ENCODE results near the gene RHBDF2.

The RHBDF2 gene

GRCh38 chr17:76461765-76462555, 39.3 kb downstream of the RHBDF2 start:
- no peak for DNase-seq (ENCODE audit: low read depth in 2 of 2)

GRCh38 chr17:76459674-76460073, 41.5 kb downstream of the RHBDF2 start:
- no peak for DNase-seq (ENCODE audit: low read depth in 2 of 2)

- DNase-seq (ENCODE audit: low read depth in 2 of 2) = no peak
Observed at GRCh38 chr17:76458580-76459490, 42.4 kb downstream of the RHBDF2 start.

GRCh38 chr17:76453431-76453743, 47.8 kb downstream of the RHBDF2 start:
- no peak for DNase-seq (ENCODE audit: low read depth in 2 of 2)

DNA sequence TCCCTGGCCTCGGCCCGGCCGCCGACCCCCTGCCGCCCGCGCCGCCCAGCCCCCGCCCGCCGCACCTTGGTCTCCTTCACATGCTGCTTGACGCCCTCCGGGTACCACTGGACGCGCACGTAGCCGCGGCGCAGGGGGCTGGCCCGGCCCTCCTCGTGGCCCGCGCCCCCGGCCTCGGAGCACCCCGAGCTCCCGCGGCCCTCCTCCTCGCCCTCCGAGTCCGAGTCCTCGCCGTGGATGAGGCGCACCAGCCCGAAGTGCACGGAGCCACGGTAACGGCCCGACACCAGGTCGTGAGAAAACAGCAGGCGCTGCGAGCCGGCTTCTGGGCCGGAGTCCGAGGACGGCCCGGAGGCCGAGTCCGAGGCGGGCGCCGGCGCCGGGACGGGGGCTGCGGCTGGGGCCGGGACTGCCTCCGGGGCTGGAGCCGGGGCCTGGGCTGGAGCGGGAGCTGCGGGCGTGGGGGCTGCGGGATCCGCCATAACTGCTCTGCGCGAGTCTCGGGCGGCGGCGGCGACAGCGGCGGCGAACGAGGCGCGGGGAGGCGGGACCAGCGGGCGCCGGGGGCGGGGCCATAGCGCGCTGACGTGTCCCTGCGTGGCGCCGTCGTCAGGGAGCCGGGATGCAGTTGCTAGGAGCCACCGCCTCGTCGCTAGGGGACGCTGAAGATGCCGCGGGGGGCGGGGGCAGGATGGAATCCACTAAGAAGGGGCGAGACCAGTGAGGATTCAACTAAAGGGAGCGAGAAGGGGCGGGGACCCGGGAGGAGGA, 48.4 kb downstream of the RHBDF2 start, which contains the start of gene UBE2O:
TSS of gene UBE2O (minus strand) at position 493 of the 771 bp plus-strand sequence. CDS start at position 482, 11 bp downstream.
- DNase-seq (ENCODE audit: low read depth in 2 of 2) = peak; percentile 74 to 85

- no peak for DNase-seq (ENCODE audit: low read depth in 2 of 2)
Observed at GRCh38 chr17:76452127-76452659, 49.0 kb downstream of the RHBDF2 start.

DNA sequence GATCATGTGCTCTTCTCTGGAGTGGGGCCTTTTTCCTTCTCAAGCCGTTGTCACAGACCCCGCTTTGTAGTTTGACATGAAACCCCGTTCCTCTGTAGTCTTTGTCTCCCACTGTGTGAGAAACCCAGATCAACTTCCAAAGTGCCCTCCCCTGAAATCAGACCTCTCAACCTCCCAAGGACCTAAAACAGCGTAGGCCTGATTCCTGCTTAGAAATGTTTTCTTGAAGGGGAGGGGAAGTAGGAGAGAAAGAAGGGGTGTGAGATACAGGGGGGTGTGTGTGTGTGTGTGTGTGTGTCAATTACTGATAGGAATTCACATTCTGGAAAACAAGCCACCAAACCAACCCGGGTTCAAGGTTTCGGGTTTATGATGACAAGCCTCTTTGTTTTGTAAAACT, 49.7 kb downstream of the RHBDF2 start:
- no peak for DNase-seq (ENCODE audit: low read depth in 2 of 2)

GRCh38 chr17:76449126-76449525, 52.1 kb downstream of the RHBDF2 start:
- DNase-seq (ENCODE audit: low read depth in 2 of 2) = no peak

DNA sequence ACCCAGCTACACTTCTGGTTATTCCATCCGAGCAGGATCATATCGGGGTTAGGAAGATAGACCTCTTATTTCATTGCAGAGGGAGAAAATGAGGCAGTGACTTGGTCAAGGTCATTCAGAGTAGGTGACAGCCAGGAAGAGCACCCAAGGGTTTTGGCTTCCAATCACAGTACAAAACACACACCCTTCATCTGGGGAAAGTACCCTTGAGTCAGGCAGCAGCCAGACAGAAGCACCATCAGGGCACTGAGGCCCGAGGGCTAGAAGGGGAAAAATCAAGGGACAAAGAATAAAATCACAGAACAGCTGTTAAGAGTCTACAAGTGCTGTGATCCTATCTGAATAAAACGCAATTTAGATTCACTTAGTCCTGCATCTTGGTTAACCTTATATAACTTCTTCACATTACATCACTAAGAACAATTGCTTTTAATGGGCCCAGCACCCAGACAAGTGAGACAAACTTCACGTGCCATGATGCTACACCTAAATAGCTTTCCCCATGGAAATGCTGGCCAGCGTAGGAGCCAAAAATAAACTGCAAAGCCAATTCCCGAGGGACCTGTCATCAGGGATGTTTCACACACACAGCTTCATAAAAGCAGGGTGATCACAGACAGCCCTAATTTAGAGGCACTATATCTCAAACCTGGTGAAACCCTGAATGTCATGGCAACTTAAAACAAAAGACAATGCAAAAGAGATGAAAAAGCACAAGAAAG, 53.1 kb downstream of the RHBDF2 start:
- DNase-seq (ENCODE audit: low read depth in 2 of 2) = no peak

- no peak for DNase-seq (ENCODE audit: low read depth in 2 of 2)
Observed at GRCh38 chr17:76446449-76447231, 54.6 kb downstream of the RHBDF2 start.

GRCh38 chr17:76445697-76446448, 55.4 kb downstream of the RHBDF2 start:
- DNase-seq (ENCODE audit: low read depth in 2 of 2) = no peak

GRCh38 chr17:76444518-76445311, 56.5 kb downstream of the RHBDF2 start:
- DNase-seq (ENCODE audit: low read depth in 2 of 2) = no peak

DNA sequence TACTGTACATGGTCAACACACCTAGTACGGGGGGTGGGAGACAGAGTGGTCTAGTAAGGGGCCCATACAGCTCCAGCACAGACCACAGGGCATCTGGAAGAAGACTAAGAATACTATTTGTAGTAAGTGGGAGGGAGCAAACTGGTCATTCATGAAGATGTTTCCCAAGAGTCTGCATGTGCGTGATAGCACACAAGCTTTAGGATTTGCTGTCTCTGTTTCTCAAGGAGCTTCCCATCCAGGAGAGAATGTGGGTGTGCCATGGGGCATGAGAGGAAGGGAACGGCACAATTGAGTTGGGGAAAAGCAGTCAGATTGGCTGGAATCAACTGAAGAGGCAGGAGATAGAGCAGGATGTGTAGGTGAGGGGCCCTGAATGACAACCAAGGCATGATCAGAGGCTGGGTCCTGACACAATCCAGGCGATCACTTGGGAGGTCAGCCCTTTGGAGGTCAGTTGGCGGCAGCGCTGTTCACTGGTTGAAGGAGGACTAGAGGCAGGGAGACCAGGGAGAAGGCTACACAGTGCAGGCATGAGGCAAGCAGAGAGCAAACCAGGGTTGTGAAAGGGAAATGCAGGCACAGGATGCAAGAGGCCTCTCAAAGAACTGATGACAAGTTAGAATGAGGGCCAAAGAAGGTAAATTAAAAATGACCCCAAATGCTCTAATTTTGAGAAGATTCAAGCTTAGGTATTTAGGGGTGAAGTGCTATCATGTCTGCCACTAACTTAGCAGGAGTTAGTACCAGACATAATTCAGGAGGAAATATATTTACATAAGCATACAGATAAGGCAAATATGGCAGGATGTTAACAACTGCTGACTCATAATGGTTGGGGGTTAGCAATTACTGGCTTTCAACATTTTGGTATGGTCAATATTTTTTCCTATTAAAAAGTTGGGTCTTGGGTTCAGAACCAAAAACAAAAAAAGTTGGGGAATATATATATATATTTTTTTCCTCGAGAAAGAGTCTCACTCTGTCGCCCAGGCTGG, 58.6 kb downstream of the RHBDF2 start:
- no peak for DNase-seq (ENCODE audit: low read depth in 2 of 2)

DNA sequence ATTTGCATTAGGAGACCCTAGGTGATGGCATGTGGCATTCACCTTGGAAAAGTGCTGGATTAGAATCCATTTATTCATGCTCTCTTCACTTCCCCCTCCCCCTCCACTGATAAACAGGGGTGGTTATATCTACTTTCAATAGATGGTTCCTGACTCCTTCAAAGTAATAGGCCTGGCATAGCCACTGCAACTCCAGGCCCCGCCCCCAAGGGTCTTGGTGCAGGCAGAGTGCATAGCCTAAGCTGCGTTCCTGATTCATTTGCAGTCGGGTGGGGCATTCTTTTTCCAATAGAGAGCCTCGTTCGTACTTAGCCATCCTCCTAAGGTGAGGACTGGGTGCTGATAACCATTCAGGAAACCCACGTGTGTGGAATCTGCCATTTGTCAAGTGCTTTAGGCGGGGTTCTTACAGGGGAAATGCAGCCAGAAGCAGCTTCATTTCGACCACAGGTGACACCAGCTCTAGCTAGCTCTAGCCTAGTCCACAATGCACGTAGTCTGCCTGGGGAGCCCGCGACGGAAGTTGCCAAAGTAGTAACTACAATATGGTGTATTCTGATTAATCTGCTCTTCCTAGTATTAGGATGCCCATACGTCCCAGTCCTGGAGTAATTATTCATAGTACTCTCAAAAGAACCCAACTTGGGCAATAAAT, 59.4 kb downstream of the RHBDF2 start:
- DNase-seq (ENCODE audit: low read depth in 2 of 2) = no peak

DNA sequence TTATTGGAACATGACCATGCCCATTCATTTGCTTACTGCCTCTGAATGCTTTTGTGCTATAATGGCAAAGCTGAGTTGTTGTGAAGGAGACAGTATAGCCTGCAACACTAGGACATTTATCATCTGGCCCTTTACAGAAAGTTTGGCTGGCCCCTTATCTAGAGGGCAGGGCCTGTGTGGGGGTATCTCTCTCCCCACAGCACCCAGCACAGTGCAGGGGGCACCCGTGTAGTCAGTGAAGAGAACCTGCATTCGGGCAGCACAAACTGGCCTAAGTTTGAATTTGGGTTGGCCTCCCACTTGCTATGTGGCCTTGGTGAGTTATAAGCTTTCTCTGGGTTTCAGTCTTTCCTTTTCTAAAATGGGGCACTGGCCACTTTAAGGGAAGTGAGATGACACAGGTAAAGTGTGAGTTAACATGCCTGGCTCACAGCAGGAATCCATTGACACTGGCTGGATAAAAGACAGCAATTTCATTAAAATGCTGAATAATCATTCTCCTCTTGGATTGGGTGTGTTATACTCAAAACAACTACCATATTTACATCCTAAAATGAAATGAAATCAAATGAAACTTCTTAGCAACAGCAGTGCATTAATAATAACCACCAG, 60.4 kb downstream of the RHBDF2 start:
- no peak for DNase-seq (ENCODE audit: low read depth in 2 of 2)

GRCh38 chr17:76439314-76439928, 61.8 kb downstream of the RHBDF2 start:
- DNase-seq (ENCODE audit: low read depth in 2 of 2) = no peak
